Measurements from ENCODE around the gene RNU2-1.
"Not testable (repeated sequence)": the region's sequence is repeated elsewhere in the genome, so short reads cannot be mapped to it uniquely, and the experiment has no call there.

The RNU2-1 gene

DNA sequence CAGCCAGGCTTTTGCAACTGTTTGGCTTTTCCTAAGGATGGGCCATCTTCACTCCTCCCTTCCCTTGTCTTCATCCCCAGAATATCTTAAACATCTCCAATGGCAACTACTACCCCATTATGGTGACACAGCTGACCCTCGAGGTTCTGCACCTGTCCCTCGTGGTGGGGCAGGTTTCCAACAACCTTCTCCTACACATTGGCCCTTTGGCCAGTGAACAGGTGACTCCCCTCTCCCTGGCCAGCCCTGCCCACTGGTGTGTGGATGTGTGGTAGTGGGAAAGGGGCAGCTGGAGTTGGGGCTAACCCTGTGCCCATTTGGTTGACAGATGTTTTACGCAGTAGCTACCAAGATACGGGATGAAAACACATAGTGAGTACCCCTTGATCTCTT lies 17.4 kb downstream of the RNU2-1 start:
- DNase-seq (ENCODE audit: low read depth), result no peak

DNA sequence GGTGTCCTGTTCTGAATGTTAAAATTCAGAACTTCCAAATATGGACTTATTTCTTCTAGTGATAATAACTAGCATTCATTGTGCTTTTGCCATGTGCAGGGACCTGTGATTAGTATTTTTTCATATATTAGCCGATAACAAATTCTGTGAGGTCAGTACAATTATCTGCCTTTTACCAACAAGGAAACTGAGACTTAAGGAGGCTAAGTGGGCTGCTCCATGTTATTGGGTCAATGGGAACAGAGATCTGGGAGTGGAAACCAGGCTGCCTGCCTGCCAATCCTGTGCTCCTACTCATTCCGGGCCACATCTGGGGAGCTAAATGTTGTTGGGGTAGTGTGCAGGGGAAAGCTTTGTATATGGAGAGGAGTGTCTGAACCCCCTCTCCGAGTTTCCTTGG lies 18.4 kb downstream of the RNU2-1 start:
- DNase-seq (ENCODE audit: low read depth), result no peak

DNA sequence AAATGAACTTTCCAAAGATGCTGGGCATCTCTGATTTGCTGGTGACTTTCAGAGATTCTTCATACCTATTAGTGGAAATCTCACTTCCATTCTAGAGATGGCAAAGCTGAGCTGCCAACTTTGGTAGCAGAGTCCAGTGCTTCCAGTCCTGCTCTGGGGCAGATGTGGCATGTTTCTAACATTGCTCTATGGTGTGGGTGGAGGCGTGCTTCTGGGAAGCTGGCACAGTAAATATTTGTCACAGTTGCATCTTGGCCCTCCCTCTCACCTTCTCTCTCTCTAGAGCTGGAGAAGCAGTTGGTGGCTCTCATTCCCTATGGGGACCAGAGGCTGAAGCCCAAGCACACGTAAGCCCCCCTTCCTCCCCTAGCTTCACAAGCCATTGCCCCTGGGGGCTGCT lies 20.2 kb downstream of the RNU2-1 start:
- no peak for DNase-seq (ENCODE audit: low read depth)

DNA sequence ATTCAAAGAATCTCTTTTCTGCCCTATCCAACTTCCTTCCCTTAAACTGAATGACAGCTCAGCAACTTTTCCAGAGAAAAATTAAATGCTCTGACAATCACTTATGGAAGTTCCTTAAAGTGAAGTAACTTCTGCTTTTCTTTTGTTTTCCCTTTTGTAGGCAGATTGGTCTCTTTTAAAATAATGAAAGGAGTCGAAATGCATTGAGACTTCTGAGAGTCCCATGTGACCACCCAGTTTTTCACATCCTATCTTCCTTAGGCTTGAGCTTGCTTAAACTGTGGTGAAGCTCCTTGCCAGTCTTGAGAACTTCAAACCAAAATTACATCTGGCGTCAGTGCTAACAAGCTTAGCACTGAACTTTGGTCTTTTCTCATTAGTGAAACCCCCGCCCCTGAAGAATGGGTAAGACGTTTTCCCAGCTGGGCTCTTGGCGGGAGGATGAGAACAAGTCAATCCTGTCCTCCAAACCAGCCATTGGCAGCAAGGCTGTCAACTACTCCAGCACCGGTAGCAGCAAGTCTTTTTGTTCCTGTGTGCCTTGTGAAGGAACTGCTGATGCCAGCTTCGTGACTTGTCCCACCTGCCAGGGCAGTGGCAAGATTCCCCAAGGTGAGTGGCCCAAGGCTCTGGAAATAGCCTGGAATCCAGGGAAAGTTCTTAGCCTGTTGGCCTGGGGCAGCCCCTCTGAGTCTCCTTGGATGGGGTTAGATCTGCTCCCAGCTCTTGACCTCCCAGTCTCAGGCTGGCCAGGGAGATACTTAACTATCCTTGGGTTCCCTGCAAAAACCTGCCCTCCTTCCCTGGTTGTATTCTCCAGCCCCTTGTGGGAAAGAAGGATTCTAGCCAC lies 20.9 kb downstream of the RNU2-1 start:
- no peak for DNase-seq (ENCODE audit: low read depth)

DNA sequence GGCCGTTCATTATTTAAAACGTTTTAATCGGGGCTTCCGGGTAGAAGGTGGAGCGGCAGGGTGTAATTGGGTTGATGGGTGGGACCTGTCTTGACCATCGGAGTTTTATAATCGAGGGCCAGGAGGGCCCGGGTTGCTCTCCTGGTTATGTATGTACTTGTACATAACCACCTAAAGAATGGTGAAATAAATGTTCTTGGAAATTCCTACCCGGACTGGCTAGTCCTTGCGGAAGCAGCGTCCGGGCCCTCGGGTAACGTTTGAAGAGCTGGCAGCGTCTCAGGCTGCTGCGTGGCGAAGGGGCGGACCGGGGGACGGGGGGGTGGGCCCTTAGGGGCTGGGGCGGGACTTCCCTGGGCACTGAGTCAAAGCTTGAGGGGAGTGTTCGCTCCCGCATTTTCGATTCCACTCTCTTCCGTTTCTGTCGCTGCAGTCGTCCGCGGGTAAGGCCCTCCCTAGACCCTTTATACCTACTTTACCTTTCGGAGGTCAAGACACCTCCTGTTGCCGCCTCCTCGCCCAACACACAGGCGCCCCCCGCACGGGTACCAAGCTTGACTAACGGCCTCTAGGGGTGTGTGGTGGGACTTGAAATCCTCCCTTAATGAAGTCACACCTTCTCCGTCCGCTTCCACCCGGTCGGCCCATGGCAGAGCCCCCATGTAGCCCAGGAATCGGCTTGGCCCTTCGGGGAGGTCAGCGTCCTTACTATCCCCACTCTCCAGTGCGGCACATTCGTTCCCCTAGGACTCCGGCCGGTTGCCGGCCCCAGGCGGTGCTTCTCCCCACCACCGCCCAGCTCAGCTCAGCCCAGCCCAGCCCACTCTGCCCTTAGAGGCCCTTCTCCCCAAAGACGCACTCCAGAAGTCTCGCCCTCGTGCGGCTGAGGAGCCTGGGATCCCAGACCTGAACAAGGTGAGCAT lies 22.0 kb downstream of the RNU2-1 start, which contains the start of gene TMEM106A:
TSS of gene TMEM106A (plus strand) at position 396 of the 923 bp plus-strand sequence. CDS start 1,167 bp downstream, outside the sequence.
- peak; percentile 65 for DNase-seq (ENCODE audit: low read depth)

DNA sequence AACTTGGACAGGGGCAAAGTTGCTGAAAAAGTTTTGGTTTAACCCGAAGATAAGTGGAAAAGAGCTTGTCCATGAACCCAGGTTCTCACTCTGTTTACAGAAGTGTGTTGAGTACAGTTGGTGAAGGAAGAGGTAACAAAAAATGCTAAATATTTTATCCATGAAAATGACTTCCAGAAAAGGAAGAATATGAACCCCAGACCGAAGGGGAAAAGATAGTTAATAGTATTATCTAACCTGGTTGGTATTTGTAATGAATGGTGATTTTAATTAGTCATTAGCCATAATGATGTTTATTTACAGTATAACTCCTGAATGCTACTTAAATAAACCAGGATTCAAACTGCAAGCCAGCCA lies 22.7 kb downstream of the RNU2-1 start:
- DNase-seq (ENCODE audit: low read depth), result no peak

DNA sequence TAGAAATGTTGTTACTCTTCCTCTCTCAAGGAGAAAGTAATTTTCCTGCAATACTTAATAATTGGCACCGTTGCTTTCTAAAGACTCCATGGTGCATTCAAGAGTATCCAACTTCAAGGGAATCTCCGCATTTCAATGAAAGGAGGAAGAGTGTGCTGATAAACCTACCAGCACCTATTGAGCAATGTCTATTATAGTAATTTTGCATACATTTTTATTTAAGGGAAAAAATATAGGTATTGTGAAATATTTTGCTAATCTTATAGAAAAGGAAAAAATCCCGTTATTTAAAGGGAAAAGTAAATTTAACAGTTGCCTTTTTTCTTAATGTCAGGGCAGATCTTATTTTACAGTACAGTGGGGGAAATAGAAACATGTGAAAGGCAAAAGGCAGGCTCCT lies 23.2 kb downstream of the RNU2-1 start:
- DNase-seq (ENCODE audit: low read depth), result no peak

DNA sequence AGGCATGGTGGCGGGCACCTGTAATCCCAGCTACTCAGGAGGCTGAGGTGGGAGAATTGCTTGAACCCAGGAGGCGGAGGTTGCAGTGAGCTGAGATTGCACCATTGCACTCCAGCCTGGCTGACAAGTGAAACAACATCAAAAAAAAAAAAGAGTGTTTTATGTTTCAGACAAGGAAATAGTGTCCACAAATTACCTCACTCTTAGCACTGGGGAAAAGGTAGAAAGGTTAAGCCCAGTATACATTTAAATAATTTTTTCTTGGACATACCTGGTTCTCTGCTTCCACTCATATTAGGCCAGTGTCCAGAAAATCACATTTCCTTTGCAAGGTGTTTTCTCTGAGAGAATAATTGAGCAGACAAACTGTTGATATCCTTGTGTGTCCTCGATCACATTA lies 30.8 kb downstream of the RNU2-1 start:
- DNase-seq (ENCODE audit: low read depth), result not testable (repeated sequence)

DNA sequence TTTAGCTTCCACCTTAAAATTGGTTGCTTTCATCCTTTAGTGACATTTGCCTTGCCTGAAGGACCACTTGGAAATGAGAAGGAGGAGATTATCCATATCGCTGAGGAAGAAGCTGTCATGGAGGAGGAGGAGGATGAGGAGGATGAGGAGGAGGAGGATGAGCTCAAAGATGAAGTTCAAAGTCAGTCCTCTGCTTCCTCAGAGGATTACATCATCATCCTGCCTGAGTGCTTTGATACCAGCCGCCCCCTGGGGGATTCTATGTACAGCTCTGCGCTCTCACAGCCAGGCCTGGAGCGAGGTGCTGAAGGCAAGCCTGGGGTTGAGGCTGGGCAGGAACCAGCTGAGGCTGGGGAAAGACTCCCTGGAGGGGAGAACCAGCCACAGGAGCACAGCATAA lies 33.6 kb downstream of the RNU2-1 start:
- DNase-seq (ENCODE audit: low read depth), result no peak

DNA sequence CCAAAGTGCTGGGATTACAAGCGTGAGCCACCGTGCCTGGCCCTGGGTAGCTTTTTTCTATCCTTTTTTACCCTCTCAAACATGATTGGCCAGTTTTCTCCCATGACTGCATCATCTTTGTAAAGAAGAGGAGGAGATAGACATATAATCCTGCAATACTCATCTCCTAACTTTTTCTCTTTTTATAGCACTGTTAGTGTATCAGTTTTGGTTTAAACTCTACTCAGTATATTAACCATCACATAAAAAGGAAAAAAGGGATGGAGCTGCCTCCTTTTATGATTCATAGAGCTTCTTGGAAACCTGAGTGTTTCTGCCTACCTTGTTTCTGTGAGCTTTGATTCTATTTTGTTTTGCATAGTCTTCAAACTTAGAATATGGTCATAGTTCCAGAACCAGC lies 34.1 kb downstream of the RNU2-1 start:
- DNase-seq (ENCODE audit: low read depth), result no peak

DNA sequence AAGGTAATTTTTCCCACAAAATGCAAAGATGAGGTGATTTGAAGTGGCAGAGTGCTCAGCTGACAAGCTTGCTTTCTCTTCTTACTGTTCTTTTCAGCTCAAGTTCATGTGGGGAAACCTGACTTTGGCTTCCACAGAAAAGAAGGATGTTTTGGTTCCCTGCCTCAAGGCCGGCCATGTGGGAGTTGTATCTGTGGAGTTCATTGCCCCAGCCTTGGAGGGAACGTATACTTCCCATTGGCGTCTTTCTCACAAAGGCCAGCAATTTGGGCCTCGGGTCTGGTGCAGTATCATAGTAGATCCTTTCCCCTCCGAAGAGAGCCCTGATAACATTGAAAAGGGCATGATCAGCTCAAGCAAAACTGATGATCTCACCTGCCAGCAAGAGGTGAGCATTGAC lies 40.5 kb downstream of the RNU2-1 start:
- DNase-seq (ENCODE audit: low read depth), result no peak

DNA sequence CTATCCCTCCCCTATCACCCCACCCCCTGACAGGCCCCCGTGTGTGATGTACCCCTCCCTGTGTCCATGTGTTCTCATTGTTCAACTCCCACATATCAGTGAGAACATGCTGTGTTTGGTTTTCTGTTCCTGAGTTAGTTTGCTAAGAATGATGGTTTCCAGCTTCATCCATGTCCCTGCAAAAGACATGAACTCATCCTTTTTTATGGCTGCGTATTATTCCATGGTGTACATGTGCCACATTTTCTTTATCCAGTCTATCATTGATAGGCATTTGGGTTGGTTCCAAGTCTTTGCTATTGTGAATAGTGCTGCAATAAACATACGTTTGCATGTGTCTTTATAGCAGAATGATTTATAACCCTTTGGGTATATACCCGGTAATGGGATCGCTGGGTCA lies 47.1 kb downstream of the RNU2-1 start:
- DNase-seq (ENCODE audit: low read depth), result not testable (repeated sequence)

DNA sequence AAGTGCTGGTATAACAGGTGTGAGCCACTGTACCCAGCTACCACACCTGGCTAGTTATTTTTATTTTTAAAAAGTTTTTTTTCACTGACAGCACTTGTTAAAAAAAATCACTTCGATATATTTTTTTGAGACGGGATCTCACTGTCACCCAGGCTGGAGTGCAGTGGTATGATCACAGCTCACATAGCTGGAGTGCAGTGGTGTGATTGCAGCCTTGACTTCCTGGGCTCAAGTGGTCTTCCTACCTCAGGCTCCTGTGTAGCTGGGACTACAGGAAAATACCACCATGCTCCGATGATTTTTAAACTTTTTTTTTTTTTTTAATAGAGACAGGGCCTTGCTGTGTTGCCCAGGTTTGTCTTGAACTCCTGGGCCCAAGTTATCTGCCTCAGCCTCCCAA lies 49.9 kb downstream of the RNU2-1 start:
- DNase-seq (ENCODE audit: low read depth), result no peak

All from activated T-cell treated with anti-CD3 and anti-CD28 coated beads for 1 hour (primary cell).